ENCODE measurements around the gene DCLK1.

DNA sequence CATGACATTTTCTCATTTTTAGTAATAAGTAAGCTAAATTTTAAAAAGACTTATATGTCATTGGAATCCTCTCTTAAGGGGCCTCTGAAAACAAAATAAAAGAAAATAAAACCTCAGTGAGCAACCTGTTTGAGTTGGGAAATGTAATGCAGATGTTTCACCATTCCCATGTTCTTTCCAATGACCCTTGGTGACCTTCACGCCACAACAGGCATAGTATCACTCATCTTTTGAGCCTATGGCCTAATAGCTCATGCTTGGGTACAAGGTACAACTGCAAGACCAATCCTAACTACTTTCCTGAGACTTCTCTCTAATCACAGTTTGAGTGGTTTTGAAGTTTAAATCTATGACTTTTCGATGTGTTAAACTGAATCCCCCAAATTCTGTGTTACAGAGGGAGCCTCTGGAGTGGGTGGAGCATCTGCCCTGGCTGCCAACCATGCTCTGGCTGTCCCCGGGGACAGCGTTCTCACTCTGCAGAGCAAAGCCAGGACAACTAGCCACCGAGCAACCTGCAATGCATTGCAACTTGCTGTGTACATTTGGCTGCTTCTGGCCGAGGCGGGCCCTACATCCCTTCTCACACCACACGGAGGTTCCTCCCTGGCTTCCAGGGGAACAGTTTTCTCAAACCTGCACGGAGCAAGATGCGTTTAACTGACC lies 346.8 kb downstream of the DCLK1 start:
- TF ChIP-seq, protein P1, sequence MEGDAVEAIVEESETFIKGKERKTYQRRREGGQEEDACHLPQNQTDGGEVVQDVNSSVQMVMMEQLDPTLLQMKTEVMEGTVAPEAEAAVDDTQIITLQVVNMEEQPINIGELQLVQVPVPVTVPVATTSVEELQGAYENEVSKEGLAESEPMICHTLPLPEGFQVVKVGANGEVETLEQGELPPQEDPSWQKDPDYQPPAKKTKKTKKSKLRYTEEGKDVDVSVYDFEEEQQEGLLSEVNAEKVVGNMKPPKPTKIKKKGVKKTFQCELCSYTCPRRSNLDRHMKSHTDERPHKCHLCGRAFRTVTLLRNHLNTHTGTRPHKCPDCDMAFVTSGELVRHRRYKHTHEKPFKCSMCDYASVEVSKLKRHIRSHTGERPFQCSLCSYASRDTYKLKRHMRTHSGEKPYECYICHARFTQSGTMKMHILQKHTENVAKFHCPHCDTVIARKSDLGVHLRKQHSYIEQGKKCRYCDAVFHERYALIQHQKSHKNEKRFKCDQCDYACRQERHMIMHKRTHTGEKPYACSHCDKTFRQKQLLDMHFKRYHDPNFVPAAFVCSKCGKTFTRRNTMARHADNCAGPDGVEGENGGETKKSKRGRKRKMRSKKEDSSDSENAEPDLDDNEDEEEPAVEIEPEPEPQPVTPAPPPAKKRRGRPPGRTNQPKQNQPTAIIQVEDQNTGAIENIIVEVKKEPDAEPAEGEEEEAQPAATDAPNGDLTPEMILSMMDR (IDR thresholded peaks at IDR 0.05 in 4 of 5, conservative IDR thresholded peaks at IDR 0.05 in 1 of 5): no peak
- TF ChIP-seq POLR2A (IDR thresholded peaks at IDR 0.05): no peak

All from gastrocnemius medialis (tissue), 4 donors.